Type B pancreatic cell (in vitro differentiated cells): Measurements from ENCODE around the gene CFAP221. TPM values are rescaled to one million over a fixed set of nuclear protein-coding genes. Genes with fewer than 3 reads are reported as not detected.

Source experiments
- DNase-seq: peaks from one replicate; pipeline ENCODE4 v3.0.0; 2021; ENCODE audit warnings: mixed read lengths; ENCODE audit not compliant: unreplicated experiment; ENCODE audit errors: extremely low spot score
- H3K27ac Mint-ChIP-seq: 2 replicates; pipeline ENCODE4 v1.8.0; 2021; ENCODE audit warnings: mild to moderate bottlenecking, mixed read lengths
- H3K27me3 Mint-ChIP-seq: 2 replicates; pipeline ENCODE4 v1.8.0; 2021; ENCODE audit warnings: mixed read lengths
- H3K36me3 Mint-ChIP-seq: 2 replicates; pipeline ENCODE4 v1.8.0; 2021; ENCODE audit warnings: mixed read lengths
- H3K4me1 Mint-ChIP-seq: one replicate; pipeline ENCODE4 v1.8.0; 2021; ENCODE audit warnings: mixed read lengths; ENCODE audit not compliant: unreplicated experiment
- H3K4me3 Mint-ChIP-seq: 2 replicates; pipeline ENCODE4 v1.8.0; 2021; ENCODE audit warnings: mild to moderate bottlenecking, mixed read lengths
- H3K9me3 Mint-ChIP-seq: 2 replicates; pipeline ENCODE4 v1.8.0; 2021; ENCODE audit warnings: mixed read lengths
- CTCF ChIP-seq: fragments of 200-600 bp; sonication (generic); conservative IDR thresholded peaks from 2 replicates; pipeline ENCODE4 v1.5.0; 2021; ENCODE audit warnings: antibody characterized with exemption, mild to moderate bottlenecking
- total RNA-seq: library from RNA; stranded (reverse); gene quantifications from 2 replicates; pipeline ENCODE4 v1.2.1, GENCODE V29; 2021; ENCODE audit warnings: low replicate concordance

Gene CFAP221
- total RNA-seq, 1 donor from 2014 or later = 4.8 TPM

- no peaks in the 10 kb centered on the region for H3K27me3 Mint-ChIP-seq
- peaks cover 7% of the 10 kb centered on the region for H3K4me1 Mint-ChIP-seq
- no peak for TF ChIP-seq CTCF
- H3K9me3 Mint-ChIP-seq = peaks cover 11% of the 10 kb centered on the region
- no peak overlapping the region for H3K4me3 Mint-ChIP-seq
- H3K27ac Mint-ChIP-seq = no peak overlapping the region
- H3K36me3 Mint-ChIP-seq = peaks cover 8% of the 10 kb centered on the region
- no peak for DNase-seq
These were observed 30.0 kb downstream of the CFAP221 start for GRCh38 chr2:119574108-119574815.

GRCh38 chr2:119574864-119575263 lies 30.6 kb downstream of the CFAP221 start:
- H3K9me3 Mint-ChIP-seq = peaks cover 5% of the 10 kb centered on the region
- H3K4me3 Mint-ChIP-seq = no peak overlapping the region
- TF ChIP-seq CTCF = no peak
- H3K4me1 Mint-ChIP-seq = peaks cover 7% of the 10 kb centered on the region
- no peaks in the 10 kb centered on the region for H3K27me3 Mint-ChIP-seq
- no peak for DNase-seq
- no peak overlapping the region for H3K27ac Mint-ChIP-seq
- H3K36me3 Mint-ChIP-seq = peaks cover 2% of the 10 kb centered on the region

- no peak for DNase-seq
- H3K4me1 Mint-ChIP-seq = peaks cover 7% of the 10 kb centered on the region
- H3K36me3 Mint-ChIP-seq = no peaks in the 10 kb centered on the region
- no peaks in the 10 kb centered on the region for H3K27me3 Mint-ChIP-seq
- H3K27ac Mint-ChIP-seq = no peak overlapping the region
- H3K4me3 Mint-ChIP-seq = no peak overlapping the region
- H3K9me3 Mint-ChIP-seq = peaks cover 2% of the 10 kb centered on the region
- no peak for TF ChIP-seq CTCF
These were observed 31.2 kb downstream of the CFAP221 start for GRCh38 chr2:119575439-119575838.

GRCh38 chr2:119579424-119580295 lies 35.4 kb downstream of the CFAP221 start:
- TF ChIP-seq CTCF = no peak
- DNase-seq = no peak
- Mint-ChIP-seq H3K27ac (no peak overlapping the region), H3K36me3 (no peaks in the 10 kb centered on the region), H3K27me3 (no peaks in the 10 kb centered on the region), H3K4me3 (no peak overlapping the region), H3K4me1 (peaks cover 7% of the 10 kb centered on the region), H3K9me3 (peaks cover 5% of the 10 kb centered on the region)

GRCh38 chr2:119580550-119581072 lies 36.4 kb downstream of the CFAP221 start:
- Mint-ChIP-seq H3K4me1 (peaks cover 7% of the 10 kb centered on the region), H3K4me3 (no peak overlapping the region), H3K9me3 (peaks cover 5% of the 10 kb centered on the region), H3K27ac (no peak overlapping the region), H3K27me3 (no peaks in the 10 kb centered on the region), H3K36me3 (no peaks in the 10 kb centered on the region)
- no peak for DNase-seq
- no peak for TF ChIP-seq CTCF
